Lower leg skin (tissue), 4 donors: Measurements from ENCODE around the gene EPHA6. TPM values are rescaled to one million over a fixed set of nuclear protein-coding genes. Genes with fewer than 3 reads are reported as not detected.

ENCODE experiments used
- DNase-seq, 2 donors: peaks; one replicate each; pipeline ENCODE4 v3.0.0-alpha.2; 2019; ENCODE audit warnings: low spot score in 2 of 2
- H3K4me3 ChIP-seq: fragments of 200-600 bp; sonication (generic); 2 replicates; pipeline ENCODE4 v1.5.1; 2017; ENCODE audit warnings: mild to moderate bottlenecking, low read depth; ENCODE audit not compliant: poor library complexity, severe bottlenecking
- CTCF ChIP-seq, 3 donors: fragments of 450-650 bp; IDR thresholded peaks; one replicate each; pipeline ENCODE4 v1.5.1; 2016; ENCODE audit warnings: antibody characterized with exemption in 3 of 3, mild to moderate bottlenecking in 3 of 3, moderate library complexity in 2 of 3
- POLR2A ChIP-seq, 2 donors: fragments of 450-650 bp; IDR thresholded peaks; one replicate each; pipeline ENCODE4 v1.6.1; 2016 to 2017; ENCODE audit warnings: antibody characterized with exemption in 2 of 2, mild to moderate bottlenecking in 1 of 2, moderate library complexity in 1 of 2
- WGBS, 2 donors: methylation state at CpG; one replicate each; pipeline ENCODE4 v1.1.5; 2018; 5-methylcytosine and 5-hydroxymethylcytosine counted together
- intact Hi-C: fragments of 100-400 bp; cut with DNase I; formaldehyde crosslinking; loops from one replicate; pipeline ENCODE4 v1.15.0; 2023; ENCODE audit warnings: low total_unique reads
- total RNA-seq, 4 donors: library from RNA; depleted of rRNA; stranded (reverse); fragments of >200 nt; gene quantifications; one replicate each; pipeline ENCODE4 v1.1.0, GENCODE V29; 2016

The EPHA6 gene
- total RNA-seq, 4 donors from 2014 or later = 0.23 TPM; not detected in 3

- DNase-seq = no peak
- no peak for TF ChIP-seq CTCF (IDR thresholded peaks at IDR 0.05)
- TF ChIP-seq POLR2A (IDR thresholded peaks at IDR 0.05) = no peak
- WGBS, 2 donors = 41 to 71% methylated on average over 2 of the region's 2 CpGs
- intact Hi-C loops = no loop called here
- H3K4me3 ChIP-seq = no peak overlapping the region
Measured at GRCh38 chr3:97076673-97077072, 262.3 kb downstream of the EPHA6 start.

- intact Hi-C loops = no loop called here
- no peak overlapping the region for H3K4me3 ChIP-seq
- TF ChIP-seq POLR2A (IDR thresholded peaks at IDR 0.05) (no peak), CTCF (IDR thresholded peaks at IDR 0.05) (no peak)
- DNase-seq = no peak
- 38 to 51% methylated on average over 2 of the region's 2 CpGs for WGBS, 2 donors
Measured at GRCh38 chr3:97089621-97090020, 275.2 kb downstream of the EPHA6 start.

GRCh38 chr3:97102641-97103040, 288.2 kb downstream of the EPHA6 start:
- TF ChIP-seq CTCF (IDR thresholded peaks at IDR 0.05) (no peak), POLR2A (IDR thresholded peaks at IDR 0.05) (no peak)
- intact Hi-C loops = no loop called here
- H3K4me3 ChIP-seq = no peak overlapping the region
- no peak for DNase-seq

GRCh38 chr3:97105989-97106651, 291.7 kb downstream of the EPHA6 start:
- TF ChIP-seq POLR2A (IDR thresholded peaks at IDR 0.05) = no peak
- no peak for TF ChIP-seq CTCF (IDR thresholded peaks at IDR 0.05)
- 63 to 66% methylated on average over 4 of the region's 4 CpGs for WGBS, 2 donors
- intact Hi-C loops = no loop called here
- H3K4me3 ChIP-seq = no peak overlapping the region
- DNase-seq = no peak

GRCh38 chr3:97106652-97106989, 292.2 kb downstream of the EPHA6 start:
- DNase-seq = no peak
- intact Hi-C loops = no loop called here
- WGBS, 2 donors = 88 to 93% methylated on average over 4 of the region's 4 CpGs
- H3K4me3 ChIP-seq = no peak overlapping the region
- no peak for TF ChIP-seq POLR2A (IDR thresholded peaks at IDR 0.05)
- TF ChIP-seq CTCF (IDR thresholded peaks at IDR 0.05) = no peak

GRCh38 chr3:97108136-97108535, 293.7 kb downstream of the EPHA6 start:
- TF ChIP-seq POLR2A (IDR thresholded peaks at IDR 0.05) (no peak), CTCF (IDR thresholded peaks at IDR 0.05) (no peak)
- DNase-seq = no peak
- H3K4me3 ChIP-seq = no peak overlapping the region
- intact Hi-C loops = no loop called here
- WGBS, 2 donors = 78 to 83% methylated on average over 1 of the region's 1 CpG
